NCI-H2171 (cell line): ENCODE data around the gene DZIP1L.
"Not testable (repeated sequence)": the region's sequence is repeated elsewhere in the genome, so short reads cannot be mapped to it uniquely, and the experiment has no call there.

Experiments used
- DNase-seq: peaks from one replicate; lab custom pipeline; 2025; lab: John Stamatoyannopoulos, UW

DZIP1L gene

GRCh38 chr3:138114988-138115971 lies at the start of gene DZIP1L:
Gene DZIP1L, minus strand, starts transcription at chr3:138115608. Its CDS starts 11,637 bp downstream, at chr3:138103971.
- DNase-seq, result peak; percentile 58

GRCh38 chr3:138165061-138165460 lies 49.7 kb upstream of the DZIP1L start:
- DNase-seq, result no peak

- DNase-seq, result no peak
Observed at GRCh38 chr3:138157743-138158142, 42.3 kb upstream of the DZIP1L start.

GRCh38 chr3:138154534-138154933 lies 39.1 kb upstream of the DZIP1L start:
- no peak for DNase-seq

GRCh38 chr3:138148503-138148902 lies 33.1 kb upstream of the DZIP1L start:
- DNase-seq, result no peak

- not testable (repeated sequence) for DNase-seq
Observed at GRCh38 chr3:138142181-138142580, 26.8 kb upstream of the DZIP1L start.

- DNase-seq, result no peak
Observed at GRCh38 chr3:138140940-138141339, 25.5 kb upstream of the DZIP1L start.

GRCh38 chr3:138139691-138140090 lies 24.3 kb upstream of the DZIP1L start:
- no peak for DNase-seq

GRCh38 chr3:138137861-138138260 lies 22.5 kb upstream of the DZIP1L start:
- no peak for DNase-seq

- no peak for DNase-seq
Observed at GRCh38 chr3:138136201-138136600, 20.8 kb upstream of the DZIP1L start.

- no peak for DNase-seq
Observed at GRCh38 chr3:138135833-138136194, 20.4 kb upstream of the DZIP1L start.

- DNase-seq, result no peak
Observed at GRCh38 chr3:138135146-138135832, 19.9 kb upstream of the DZIP1L start.

GRCh38 chr3:138132239-138132638 lies 16.8 kb upstream of the DZIP1L start, which contains the start of gene A4GNT:
Gene A4GNT, minus strand, starts transcription at chr3:138132390. Its CDS starts 1,134 bp downstream, at chr3:138131256.
- no peak for DNase-seq

GRCh38 chr3:138127636-138128365 lies 12.4 kb upstream of the DZIP1L start:
- no peak for DNase-seq

GRCh38 chr3:138125548-138126221 lies 10.3 kb upstream of the DZIP1L start:
- DNase-seq, result no peak

- DNase-seq, result no peak
Observed at GRCh38 chr3:138124706-138125355, 9.4 kb upstream of the DZIP1L start.

GRCh38 chr3:138124188-138124587 lies 8.8 kb upstream of the DZIP1L start:
- no peak for DNase-seq

GRCh38 chr3:138119423-138119766 lies 4.0 kb upstream of the DZIP1L start:
- no peak for DNase-seq

GRCh38 chr3:138118612-138119422 lies 3.4 kb upstream of the DZIP1L start:
- peak; percentile 17 for DNase-seq

GRCh38 chr3:138114431-138114918 lies 933 bp downstream of the DZIP1L start:
- no peak for DNase-seq
